ENCODE results near the gene TBX10. TPM values are rescaled to one million over a fixed set of nuclear protein-coding genes. Genes with fewer than 3 reads are reported as not detected.
A peak's percentile ranks its signal among the peaks of the same experiment; 100 is the strongest.

TBX10 gene
- total RNA-seq, 2 donors from 2014 or later = not detected

- Histone ChIP-seq H3K9ac (ENCODE audit: extremely low read depth, low read length, poor library complexity, severe bottlenecking) (no peak overlapping the region), H3K27ac (ENCODE audit: low read depth, low read length) (no peak overlapping the region), H3K27me3 (ENCODE audit: control insufficient read depth, insufficient read depth, low read length, poor library complexity, severe bottlenecking) (no peaks in the 10 kb centered on the region), H3K36me3 (ENCODE audit: control insufficient read depth, insufficient read depth, low read length) (no peaks in the 10 kb centered on the region), H3K4me3 (ENCODE audit: low read length) (no peak overlapping the region), H3K9me3 (ENCODE audit: control insufficient read depth, low read length) (peaks cover 25% of the 10 kb centered on the region), H3K4me1 (ENCODE audit: control insufficient read depth, insufficient read depth, low read length) (no peaks in the 10 kb centered on the region)
- peak; percentile 18 for DNase-seq
- peaks cover 3% of the 10 kb centered on the region for H3K27me3 Mint-ChIP-seq (ENCODE audit: insufficient read depth)
- peaks cover 3% of the 10 kb centered on the region for H3K36me3 Mint-ChIP-seq (ENCODE audit: low read depth)
- no peak overlapping the region for H3K27ac Mint-ChIP-seq
- no peak for TF ChIP-seq CTCF (conservative IDR thresholded peaks at IDR 0.05)
- peaks cover 42% of the 10 kb centered on the region for H3K9me3 Mint-ChIP-seq
- peaks cover 6% of the 10 kb centered on the region for H3K4me1 Mint-ChIP-seq
- H3K4me3 Mint-ChIP-seq = no peak overlapping the region
- WGBS, 2 experiments (ENCODE audit: insufficient coverage in 1 of 2, insufficient read length in 1 of 2) = 83 to 85% methylated on average over 9 of the region's 9 CpGs
Measured at GRCh38 chr11:67654225-67654624, 14.7 kb upstream of the TBX10 start.

- Histone ChIP-seq H3K4me3 (ENCODE audit: low read length) (no peak overlapping the region), H3K27me3 (ENCODE audit: control insufficient read depth, insufficient read depth, low read length, poor library complexity, severe bottlenecking) (no peaks in the 10 kb centered on the region), H3K4me1 (ENCODE audit: control insufficient read depth, insufficient read depth, low read length) (no peaks in the 10 kb centered on the region), H3K9me3 (ENCODE audit: control insufficient read depth, low read length) (peaks cover 25% of the 10 kb centered on the region), H3K27ac (ENCODE audit: low read depth, low read length) (no peak overlapping the region), H3K36me3 (ENCODE audit: control insufficient read depth, insufficient read depth, low read length) (no peaks in the 10 kb centered on the region), H3K9ac (ENCODE audit: extremely low read depth, low read length, poor library complexity, severe bottlenecking) (no peak overlapping the region)
- no peak for TF ChIP-seq CTCF (conservative IDR thresholded peaks at IDR 0.05)
- peaks cover 33% of the 10 kb centered on the region for H3K9me3 Mint-ChIP-seq
- DNase-seq = peak; percentile 10
- peaks cover 3% of the 10 kb centered on the region for H3K36me3 Mint-ChIP-seq (ENCODE audit: low read depth)
- peaks cover 3% of the 10 kb centered on the region for H3K27me3 Mint-ChIP-seq (ENCODE audit: insufficient read depth)
- H3K4me1 Mint-ChIP-seq = peaks cover 6% of the 10 kb centered on the region
- no peak overlapping the region for H3K27ac Mint-ChIP-seq
- no peak overlapping the region for H3K4me3 Mint-ChIP-seq
- 83 to 87% methylated on average over 5 to 14 of the region's 15 CpGs for WGBS, 2 experiments (ENCODE audit: insufficient coverage in 1 of 2, insufficient read length in 1 of 2)
Measured at GRCh38 chr11:67652965-67653845, 13.6 kb upstream of the TBX10 start.

- no peak overlapping the region for H3K4me3 Mint-ChIP-seq
- no peaks in the 10 kb centered on the region for H3K36me3 ChIP-seq (ENCODE audit: control insufficient read depth, insufficient read depth, low read length)
- 70 to 80% methylated on average over 7 to 11 of the region's 13 CpGs for WGBS, 2 experiments (ENCODE audit: insufficient coverage in 1 of 2, insufficient read length in 1 of 2)
- no peak overlapping the region for H3K4me3 ChIP-seq (ENCODE audit: low read length)
- H3K9me3 Mint-ChIP-seq = peaks cover 24% of the 10 kb centered on the region
- peaks cover 18% of the 10 kb centered on the region for H3K9me3 ChIP-seq (ENCODE audit: control insufficient read depth, low read length)
- H3K4me1 ChIP-seq (ENCODE audit: control insufficient read depth, insufficient read depth, low read length) = no peaks in the 10 kb centered on the region
- H3K9ac ChIP-seq (ENCODE audit: extremely low read depth, low read length, poor library complexity, severe bottlenecking) = no peak overlapping the region
- peaks cover 6% of the 10 kb centered on the region for H3K4me1 Mint-ChIP-seq
- H3K36me3 Mint-ChIP-seq (ENCODE audit: low read depth) = peaks cover 3% of the 10 kb centered on the region
- peak; percentile 18 for DNase-seq
- no peak for TF ChIP-seq CTCF (conservative IDR thresholded peaks at IDR 0.05)
- H3K27ac Mint-ChIP-seq = no peak overlapping the region
- no peak overlapping the region for H3K27ac ChIP-seq (ENCODE audit: low read depth, low read length)
- no peaks in the 10 kb centered on the region for H3K27me3 ChIP-seq (ENCODE audit: control insufficient read depth, insufficient read depth, low read length, poor library complexity, severe bottlenecking)
- peaks cover 3% of the 10 kb centered on the region for H3K27me3 Mint-ChIP-seq (ENCODE audit: insufficient read depth)
Measured at GRCh38 chr11:67651976-67652781, 12.6 kb upstream of the TBX10 start.

All from endodermal cell (in vitro differentiated cells).